NCI-H2171 treated with DMSO at 0.1 percent for 48 hours (cell line): ENCODE data around the gene VPS13D.
"Not testable (repeated sequence)": the region's sequence is repeated elsewhere in the genome, so short reads cannot be mapped to it uniquely, and the experiment has no call there.

Experiments used
- DNase-seq: peaks from one replicate; lab custom pipeline; 2025; lab: John Stamatoyannopoulos, UW

Gene VPS13D

GRCh38 chr1:12294076-12294475 lies 64.2 kb downstream of the VPS13D start:
- no peak for DNase-seq

GRCh38 chr1:12296016-12296415 lies 66.2 kb downstream of the VPS13D start:
- DNase-seq = no peak

GRCh38 chr1:12296623-12297022 lies 66.8 kb downstream of the VPS13D start:
- no peak for DNase-seq

- DNase-seq = no peak
Measured at GRCh38 chr1:12300706-12301105, 70.9 kb downstream of the VPS13D start.

GRCh38 chr1:12301518-12302237 lies 71.8 kb downstream of the VPS13D start:
- DNase-seq = no peak

- no peak for DNase-seq
Measured at GRCh38 chr1:12302798-12303447, 73.1 kb downstream of the VPS13D start.

- DNase-seq = no peak
Measured at GRCh38 chr1:12305377-12305776, 75.5 kb downstream of the VPS13D start.

GRCh38 chr1:12309783-12310742 lies 80.2 kb downstream of the VPS13D start:
- DNase-seq = no peak

GRCh38 chr1:12314333-12314903 lies 84.6 kb downstream of the VPS13D start:
- DNase-seq = peak; percentile 55

GRCh38 chr1:12315146-12315545 lies 85.3 kb downstream of the VPS13D start:
- DNase-seq = peak; percentile 18

GRCh38 chr1:12316331-12316730 lies 86.5 kb downstream of the VPS13D start:
- no peak for DNase-seq

GRCh38 chr1:12320486-12320885 lies 90.7 kb downstream of the VPS13D start:
- DNase-seq = no peak

- DNase-seq = no peak
Measured at GRCh38 chr1:12324423-12324822, 94.6 kb downstream of the VPS13D start.

- not testable (repeated sequence) for DNase-seq
Measured at GRCh38 chr1:12324973-12325372, 95.1 kb downstream of the VPS13D start.

GRCh38 chr1:12326986-12327385 lies 97.2 kb downstream of the VPS13D start:
- DNase-seq = no peak

GRCh38 chr1:12327566-12327965 lies 97.7 kb downstream of the VPS13D start:
- DNase-seq = no peak

GRCh38 chr1:12333036-12333785 lies 103.4 kb downstream of the VPS13D start:
- no peak for DNase-seq

GRCh38 chr1:12335815-12336214 lies 106.0 kb downstream of the VPS13D start:
- no peak for DNase-seq

GRCh38 chr1:12336413-12336812 lies 106.6 kb downstream of the VPS13D start:
- DNase-seq = no peak

GRCh38 chr1:12338017-12338416 lies 108.2 kb downstream of the VPS13D start:
- DNase-seq = no peak

- no peak for DNase-seq
Measured at GRCh38 chr1:12338823-12339222, 109.0 kb downstream of the VPS13D start.
